B cell (primary cell): ENCODE results near the gene PSMB5.

Experiments used
- EZH2 ChIP-seq: IDR thresholded peaks from 2 replicates; pipeline ENCODE4 v1.6.1; 2012; ENCODE audit warnings: borderline replicate concordance, low read depth, mild to moderate bottlenecking, moderate library complexity, low read length; ENCODE audit not compliant: insufficient read depth, poor library complexity, severe bottlenecking
- TF ChIP-seq, protein P1 (sequence below): fragments of 200-600 bp; IDR thresholded peaks from one replicate; pipeline ENCODE4 v1.8.0; 2022; ENCODE audit warnings: antibody characterized with exemption, mild to moderate bottlenecking

DNA sequence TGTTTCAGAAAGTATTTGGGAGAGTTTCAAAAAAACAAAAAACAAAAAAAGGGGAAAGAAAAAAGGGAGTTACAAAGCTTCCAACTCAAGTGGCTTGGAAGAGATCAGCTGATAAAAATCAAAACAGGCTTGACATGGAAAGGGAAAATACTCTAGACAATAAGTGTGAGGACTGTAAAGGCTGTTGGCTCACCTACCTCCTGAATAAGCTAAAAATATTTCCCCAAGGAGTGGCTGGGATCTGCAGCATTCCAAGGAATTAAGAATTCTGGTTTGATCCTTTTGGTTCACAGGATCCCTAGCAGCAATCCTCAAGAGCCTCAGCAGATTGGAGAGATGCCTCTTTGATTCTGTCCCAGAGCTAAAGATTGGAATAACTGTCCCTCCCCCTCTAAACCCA lies 41.2 kb downstream of the PSMB5 start:
- TF ChIP-seq, protein P1, sequence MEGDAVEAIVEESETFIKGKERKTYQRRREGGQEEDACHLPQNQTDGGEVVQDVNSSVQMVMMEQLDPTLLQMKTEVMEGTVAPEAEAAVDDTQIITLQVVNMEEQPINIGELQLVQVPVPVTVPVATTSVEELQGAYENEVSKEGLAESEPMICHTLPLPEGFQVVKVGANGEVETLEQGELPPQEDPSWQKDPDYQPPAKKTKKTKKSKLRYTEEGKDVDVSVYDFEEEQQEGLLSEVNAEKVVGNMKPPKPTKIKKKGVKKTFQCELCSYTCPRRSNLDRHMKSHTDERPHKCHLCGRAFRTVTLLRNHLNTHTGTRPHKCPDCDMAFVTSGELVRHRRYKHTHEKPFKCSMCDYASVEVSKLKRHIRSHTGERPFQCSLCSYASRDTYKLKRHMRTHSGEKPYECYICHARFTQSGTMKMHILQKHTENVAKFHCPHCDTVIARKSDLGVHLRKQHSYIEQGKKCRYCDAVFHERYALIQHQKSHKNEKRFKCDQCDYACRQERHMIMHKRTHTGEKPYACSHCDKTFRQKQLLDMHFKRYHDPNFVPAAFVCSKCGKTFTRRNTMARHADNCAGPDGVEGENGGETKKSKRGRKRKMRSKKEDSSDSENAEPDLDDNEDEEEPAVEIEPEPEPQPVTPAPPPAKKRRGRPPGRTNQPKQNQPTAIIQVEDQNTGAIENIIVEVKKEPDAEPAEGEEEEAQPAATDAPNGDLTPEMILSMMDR = no peak
- no peak for TF ChIP-seq EZH2
